HepG2 (cell line): ENCODE measurements around the gene GUCY1A1. TPM values are rescaled to one million over a fixed set of nuclear protein-coding genes. Genes with fewer than 3 reads are reported as not detected.

ENCODE experiments used
- ATAC-seq: fragments of 200-7000 bp; cut with Tn5 transposase; 3 replicates; pipeline ENCODE4 v1.9.1; 2020; ENCODE audit warnings: mild to moderate bottlenecking, moderate library complexity
- BruUV-seq: library from RNA; stranded (reverse); fragments of 400-500 nt; replicated peaks from 2 replicates; lab custom pipeline; 2021; lab: Mats Ljungman, UMichigan
- CTCF ChIA-PET: fragments of 300-600 bp; formaldehyde crosslinking; extraction: SDS; loops from one replicate; lab custom pipeline; 2021; ENCODE audit warnings: low total read pairs, inconsistent platforms, low intra/inter-chr PET ratio; lab: Yijun Ruan, JAX
- POLR2A ChIA-PET: fragments of 350-600 bp; sonication (Branson Sonifier 250); formaldehyde crosslinking; loops from one replicate; lab custom pipeline; 2020; ENCODE audit warnings: antibody characterized with exemption, inconsistent platforms; lab: Yijun Ruan, JAX
- DNase-seq: peaks from one replicate; pipeline ENCODE4 v3.0.0-alpha.2; 2015; ENCODE audit warnings: low spot score
- FAIRE-seq: peaks from 3 replicates; lab custom pipeline; 2011; peaks lifted over from hg19 to GRCh38; lab: Jason Lieb, UNC
- H2AFZ ChIP-seq: one replicate; pipeline ENCODE4 v1.6.1; 2011; ENCODE audit warnings: low read length, inconsistent platforms
- H3K27ac ChIP-seq: fragments of 300-600 bp; 3 replicates; pipeline ENCODE4 v1.8.0; 2011; ENCODE audit warnings: mixed run types, mild to moderate bottlenecking, mixed read lengths, low read length, inconsistent platforms; ENCODE audit not compliant: insufficient read depth; ENCODE audit errors: extremely low read length
- H3K27me3 ChIP-seq, 2 experiments: fragments of 200-600 bp in 1 of 2; 2 replicates in 1 of 2; 3 replicates in 1 of 2; pipeline versions ENCODE4 v1.6.0 to v1.8.0; 2011; ENCODE audit warnings: low read length in 2 of 2, mild to moderate bottlenecking in 2 of 2, moderate library complexity in 2 of 2, inconsistent platforms in 1 of 2; ENCODE audit not compliant: insufficient read depth in 2 of 2, control insufficient read depth in 1 of 2
- H3K36me3 ChIP-seq, 2 experiments: fragments of 200-600 bp in 1 of 2; replicated peaks in 1 of 2; 2 replicates in 1 of 2; 3 replicates in 1 of 2; pipeline versions ENCODE4 v1.5.1 to v1.8.0; 2011; ENCODE audit warnings: low read length in 2 of 2, inconsistent platforms in 1 of 2; ENCODE audit not compliant: insufficient read depth in 2 of 2, control insufficient read depth in 1 of 2
- H3K4me1 ChIP-seq: 2 replicates; pipeline ENCODE4 v1.5.1; 2012; ENCODE audit warnings: low read length, inconsistent platforms; ENCODE audit not compliant: insufficient read depth
- H3K4me2 ChIP-seq: 2 replicates; pipeline ENCODE4 v1.6.0; 2011; ENCODE audit warnings: low read depth, low read length, inconsistent platforms
- H3K4me3 ChIP-seq, 3 experiments: fragments of 200-600 bp in 1 of 3; sonication (generic), shearing (Covaris generic) in 1 of 3; replicated peaks in 1 of 3; 2 replicates each; pipeline ENCODE4 v1.5.1; 2011 to 2016; ENCODE audit warnings: low read length in 3 of 3, inconsistent platforms in 2 of 3, low read depth in 2 of 3, mild to moderate bottlenecking in 2 of 3, control low read depth in 1 of 3, mixed read lengths in 1 of 3; ENCODE audit not compliant: insufficient read depth in 1 of 3
- H3K79me2 ChIP-seq: one replicate; pipeline ENCODE4 v1.6.1; 2011; ENCODE audit warnings: low read length, inconsistent platforms; ENCODE audit not compliant: insufficient read depth
- H3K9ac ChIP-seq: 2 replicates; pipeline ENCODE4 v1.6.0; 2011; ENCODE audit warnings: mild to moderate bottlenecking, low read depth, low read length, inconsistent platforms; ENCODE audit not compliant: insufficient read depth
- H3K9me3 ChIP-seq: 2 replicates; pipeline ENCODE4 v1.5.1; 2012; ENCODE audit warnings: mild to moderate bottlenecking, low read length
- H4K20me1 ChIP-seq: 2 replicates; pipeline ENCODE4 v1.6.0; 2011; ENCODE audit warnings: inconsistent platforms, mild to moderate bottlenecking, low read length, moderate library complexity; ENCODE audit not compliant: insufficient read depth
- ESRRA ChIP-seq: sonication (generic); formaldehyde crosslinking; IDR thresholded peaks from 2 replicates; pipeline ENCODE4 v1.5.1; 2020; ENCODE audit warnings: mild to moderate bottlenecking, low read depth, missing genetic modification reagents
- MAFF ChIP-seq: IDR thresholded peaks from 2 replicates; pipeline ENCODE4 v1.6.1; 2011; ENCODE audit warnings: low read depth, low read length, improper control_type of control experiment
- NFE2 ChIP-seq: sonication (generic); formaldehyde crosslinking; IDR thresholded peaks from 2 replicates; pipeline ENCODE4 v1.4.0; 2020; ENCODE audit warnings: missing genetic modification reagents
- RELA ChIP-seq: sonication (generic); formaldehyde crosslinking; IDR thresholded peaks from 2 replicates; pipeline ENCODE4 v1.4.0; 2020; ENCODE audit warnings: missing genetic modification reagents
- TCF7L2 ChIP-seq: IDR thresholded peaks from 2 replicates; pipeline ENCODE4 v1.6.1; 2011; ENCODE audit warnings: mild to moderate bottlenecking, low read depth, low read length, moderate library complexity
- TEAD2 ChIP-seq: sonication (generic); formaldehyde crosslinking; IDR thresholded peaks from 2 replicates; pipeline ENCODE4 v1.9.0; 2021; ENCODE audit warnings: missing genetic modification reagents
- TSC22D2 ChIP-seq: sonication (generic); formaldehyde crosslinking; IDR thresholded peaks from 2 replicates; pipeline ENCODE4 v1.5.1; 2020; ENCODE audit warnings: missing genetic modification reagents, mild to moderate bottlenecking, borderline replicate concordance
- ZFP90 ChIP-seq: sonication (generic); formaldehyde crosslinking; IDR thresholded peaks from 2 replicates; pipeline ENCODE4 v1.8.0; 2022; ENCODE audit warnings: missing genetic modification reagents, mild to moderate bottlenecking, inconsistent platforms, borderline replicate concordance
- ZNF12 ChIP-seq: sonication (generic); formaldehyde crosslinking; IDR thresholded peaks from 2 replicates; pipeline ENCODE4 v1.5.0; 2020; ENCODE audit warnings: missing genetic modification reagents
- ZNF121 ChIP-seq: sonication (generic); formaldehyde crosslinking; IDR thresholded peaks from 2 replicates; pipeline ENCODE4 v1.5.0; 2020; ENCODE audit warnings: mild to moderate bottlenecking, missing genetic modification reagents
- ZNF501 ChIP-seq: sonication (generic); formaldehyde crosslinking; IDR thresholded peaks from 2 replicates; pipeline ENCODE4 v1.5.1; 2020; ENCODE audit warnings: mild to moderate bottlenecking, moderate library complexity, missing genetic modification reagents
- ZNF572 ChIP-seq: sonication (generic); formaldehyde crosslinking; IDR thresholded peaks from 2 replicates; pipeline ENCODE4 v1.5.1; 2020; ENCODE audit warnings: mild to moderate bottlenecking, missing genetic modification reagents
- ZNF644 ChIP-seq: IDR thresholded peaks from 2 replicates; pipeline ENCODE4 v1.6.1; 2016; ENCODE audit warnings: low read depth
- WGBS: methylation state at CpG from one replicate; pipeline ENCODE4 v1.1.6; 2017; ENCODE audit warnings: low lambda C conversion rate; 5-methylcytosine and 5-hydroxymethylcytosine counted together
- in situ Hi-C: cut with HindIII; loops from 2 replicates; pipeline ENCODE4 v1.10.0; 2017; ENCODE audit warnings: low pct_unique_long_range_greater_than_20kb; ENCODE audit not compliant: extremely low pct_ligation_motif_present
- intact Hi-C: fragments of 100-400 bp; cut with micrococcal nuclease; formaldehyde crosslinking; loops from one replicate; pipeline ENCODE4 v1.10.0; 2022; ENCODE audit not compliant: unreplicated experiment
- polyA plus RNA-seq, 8 experiments: library from polyadenylated mRNA; depleted of rRNA in 3 of 8; stranded (reverse) in 7 of 8; unstranded in 1 of 8; fragments of >200 nt; fragmentation: Illumina TruSeq in 4 of 8; extraction: Trizol in 4 of 8; gene quantifications; 2 replicates each; pipeline versions ENCODE4 v1.2.1 to v1.2.3, GENCODE V29; 2011 to 2016; ENCODE audit warnings: low read depth in 4 of 8, missing spikeins in 1 of 8, mixed read lengths in 1 of 8; ENCODE audit not compliant: insufficient read depth in 1 of 8
- total RNA-seq, 5 experiments: library from RNA; depleted of rRNA; stranded (reverse); fragments of >200 nt; fragmentation: Illumina TruSeq; extraction: Trizol; gene quantifications; 2 replicates each; pipeline ENCODE4 v1.2.3, GENCODE V29; 2016; ENCODE audit warnings: low read depth in 1 of 5
- TF ChIP-seq, protein P1 (sequence below): sonication (generic); formaldehyde crosslinking; IDR thresholded peaks from 2 replicates; pipeline ENCODE4 v1.4.0; 2020; ENCODE audit warnings: mild to moderate bottlenecking, missing genetic modification reagents
- TF ChIP-seq, protein P2 (sequence below): sonication (generic); formaldehyde crosslinking; IDR thresholded peaks from 2 replicates; pipeline ENCODE4 v1.5.0; 2020; ENCODE audit warnings: mild to moderate bottlenecking, low read depth, missing genetic modification reagents, borderline replicate concordance
- TF ChIP-seq, protein P3 (sequence below): sonication (generic); formaldehyde crosslinking; IDR thresholded peaks from 2 replicates; pipeline ENCODE4 v1.5.1; 2020; ENCODE audit warnings: missing genetic modification reagents, mild to moderate bottlenecking, borderline replicate concordance
- TF ChIP-seq, protein P4 (sequence below): IDR thresholded peaks from 2 replicates; pipeline ENCODE4 v1.6.1; 2012; ENCODE audit warnings: low read depth, low read length, improper control_type of control experiment
- TF ChIP-seq, protein P5 (sequence below): sonication (generic); formaldehyde crosslinking; conservative IDR thresholded peaks from 2 replicates; pipeline ENCODE4 v1.4.0; 2020; ENCODE audit warnings: missing genetic modification reagents

GUCY1A1 gene
- total and polyA plus RNA-seq, 2 of the 13 experiments (the other 11 are each of a cell fraction or from before 2014, with no cell fraction given): not detected

DNA sequence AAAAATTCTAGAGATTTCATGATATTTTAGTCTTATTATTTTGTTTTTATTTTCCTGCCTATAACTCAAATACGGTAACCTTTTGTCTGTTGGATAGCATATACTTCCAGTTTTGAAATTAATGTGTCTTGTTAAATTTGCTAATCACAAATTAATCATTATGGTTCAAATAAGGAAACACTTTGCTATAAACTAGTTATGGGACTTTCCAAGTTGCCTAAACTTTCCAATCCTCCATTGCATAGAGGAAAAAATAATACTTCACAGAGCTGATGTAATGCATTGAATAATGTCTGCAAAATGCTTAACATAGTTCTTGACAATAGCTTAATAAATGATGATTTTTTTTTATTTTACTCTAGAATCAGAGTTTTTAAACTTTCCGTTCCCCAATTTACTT lies 96.9 kb downstream of the GUCY1A1 start:
- 1% methylated on average over 2 of the region's 2 CpGs for WGBS
- Histone ChIP-seq H3K27ac (no peak overlapping the region), H3K27me3 (no peaks in the 10 kb centered on the region), H3K79me2 (no peaks in the 10 kb centered on the region), H4K20me1 (no peaks in the 10 kb centered on the region), H3K9ac (no peak overlapping the region), H3K4me1 (no peaks in the 10 kb centered on the region), H3K36me3 (no peaks in the 10 kb centered on the region), H3K4me3 (no peak overlapping the region), H2AFZ (no peak overlapping the region), H3K9me3 (no peaks in the 10 kb centered on the region), H3K4me2 (no peak overlapping the region)
- no peak for DNase-seq
- no peak for ATAC-seq
- FAIRE-seq: no peak
- ChIA-PET CTCF (no interaction called here), POLR2A (no interaction called here)
- BruUV-seq: no TSS peak
- intact Hi-C loops: no loop called here
- in situ Hi-C loops: no loop called here
- TF ChIP-seq, protein P1, sequence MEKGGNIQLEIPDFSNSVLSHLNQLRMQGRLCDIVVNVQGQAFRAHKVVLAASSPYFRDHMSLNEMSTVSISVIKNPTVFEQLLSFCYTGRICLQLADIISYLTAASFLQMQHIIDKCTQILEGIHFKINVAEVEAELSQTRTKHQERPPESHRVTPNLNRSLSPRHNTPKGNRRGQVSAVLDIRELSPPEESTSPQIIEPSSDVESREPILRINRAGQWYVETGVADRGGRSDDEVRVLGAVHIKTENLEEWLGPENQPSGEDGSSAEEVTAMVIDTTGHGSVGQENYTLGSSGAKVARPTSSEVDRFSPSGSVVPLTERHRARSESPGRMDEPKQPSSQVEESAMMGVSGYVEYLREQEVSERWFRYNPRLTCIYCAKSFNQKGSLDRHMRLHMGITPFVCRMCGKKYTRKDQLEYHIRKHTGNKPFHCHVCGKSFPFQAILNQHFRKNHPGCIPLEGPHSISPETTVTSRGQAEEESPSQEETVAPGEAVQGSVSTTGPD: no peak
- TF ChIP-seq, protein P2, sequence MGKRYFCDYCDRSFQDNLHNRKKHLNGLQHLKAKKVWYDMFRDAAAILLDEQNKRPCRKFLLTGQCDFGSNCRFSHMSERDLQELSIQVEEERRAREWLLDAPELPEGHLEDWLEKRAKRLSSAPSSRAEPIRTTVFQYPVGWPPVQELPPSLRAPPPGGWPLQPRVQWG (CRISPR knock-in tag): no peak
- TF ChIP-seq TSC22D2 (CRISPR knock-in tag) (no peak), ESRRA (CRISPR knock-in tag) (no peak), ZFP90 (CRISPR knock-in tag) (no peak), ZNF12 (CRISPR knock-in tag) (no peak), NFE2 (CRISPR knock-in tag) (no peak), MAFF (no peak), ZNF501 (CRISPR knock-in tag) (no peak), ZNF644 (CRISPR knock-in tag) (no peak), ZNF121 (CRISPR knock-in tag) (no peak), TEAD2 (CRISPR knock-in tag) (no peak), ZNF572 (CRISPR knock-in tag) (no peak), RELA (CRISPR knock-in tag) (no peak), TCF7L2 (no peak)
- TF ChIP-seq, protein P3, sequence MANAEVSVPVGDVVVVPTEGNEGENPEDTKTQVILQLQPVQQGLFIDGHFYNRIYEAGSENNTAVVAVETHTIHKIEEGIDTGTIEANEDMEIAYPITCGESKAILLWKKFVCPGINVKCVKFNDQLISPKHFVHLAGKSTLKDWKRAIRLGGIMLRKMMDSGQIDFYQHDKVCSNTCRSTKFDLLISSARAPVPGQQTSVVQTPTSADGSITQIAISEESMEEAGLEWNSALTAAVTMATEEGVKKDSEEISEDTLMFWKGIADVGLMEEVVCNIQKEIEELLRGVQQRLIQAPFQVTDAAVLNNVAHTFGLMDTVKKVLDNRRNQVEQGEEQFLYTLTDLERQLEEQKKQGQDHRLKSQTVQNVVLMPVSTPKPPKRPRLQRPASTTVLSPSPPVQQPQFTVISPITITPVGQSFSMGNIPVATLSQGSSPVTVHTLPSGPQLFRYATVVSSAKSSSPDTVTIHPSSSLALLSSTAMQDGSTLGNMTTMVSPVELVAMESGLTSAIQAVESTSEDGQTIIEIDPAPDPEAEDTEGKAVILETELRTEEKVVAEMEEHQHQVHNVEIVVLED (CRISPR knock-in tag): no peak
- TF ChIP-seq, protein P4, sequence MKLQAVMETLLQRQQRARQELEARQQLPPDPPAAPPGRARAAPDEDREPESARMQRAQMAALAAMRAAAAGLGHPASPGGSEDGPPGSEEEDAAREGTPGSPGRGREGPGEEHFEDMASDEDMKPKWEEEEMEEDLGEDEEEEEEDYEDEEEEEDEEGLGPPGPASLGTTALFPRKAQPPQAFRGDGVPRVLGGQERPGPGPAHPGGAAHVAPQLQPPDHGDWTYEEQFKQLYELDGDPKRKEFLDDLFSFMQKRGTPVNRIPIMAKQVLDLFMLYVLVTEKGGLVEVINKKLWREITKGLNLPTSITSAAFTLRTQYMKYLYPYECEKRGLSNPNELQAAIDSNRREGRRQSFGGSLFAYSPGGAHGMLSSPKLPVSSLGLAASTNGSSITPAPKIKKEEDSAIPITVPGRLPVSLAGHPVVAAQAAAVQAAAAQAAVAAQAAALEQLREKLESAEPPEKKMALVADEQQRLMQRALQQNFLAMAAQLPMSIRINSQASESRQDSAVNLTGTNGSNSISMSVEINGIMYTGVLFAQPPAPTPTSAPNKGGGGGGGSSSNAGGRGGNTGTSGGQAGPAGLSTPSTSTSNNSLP: no peak
- TF ChIP-seq, protein P5, sequence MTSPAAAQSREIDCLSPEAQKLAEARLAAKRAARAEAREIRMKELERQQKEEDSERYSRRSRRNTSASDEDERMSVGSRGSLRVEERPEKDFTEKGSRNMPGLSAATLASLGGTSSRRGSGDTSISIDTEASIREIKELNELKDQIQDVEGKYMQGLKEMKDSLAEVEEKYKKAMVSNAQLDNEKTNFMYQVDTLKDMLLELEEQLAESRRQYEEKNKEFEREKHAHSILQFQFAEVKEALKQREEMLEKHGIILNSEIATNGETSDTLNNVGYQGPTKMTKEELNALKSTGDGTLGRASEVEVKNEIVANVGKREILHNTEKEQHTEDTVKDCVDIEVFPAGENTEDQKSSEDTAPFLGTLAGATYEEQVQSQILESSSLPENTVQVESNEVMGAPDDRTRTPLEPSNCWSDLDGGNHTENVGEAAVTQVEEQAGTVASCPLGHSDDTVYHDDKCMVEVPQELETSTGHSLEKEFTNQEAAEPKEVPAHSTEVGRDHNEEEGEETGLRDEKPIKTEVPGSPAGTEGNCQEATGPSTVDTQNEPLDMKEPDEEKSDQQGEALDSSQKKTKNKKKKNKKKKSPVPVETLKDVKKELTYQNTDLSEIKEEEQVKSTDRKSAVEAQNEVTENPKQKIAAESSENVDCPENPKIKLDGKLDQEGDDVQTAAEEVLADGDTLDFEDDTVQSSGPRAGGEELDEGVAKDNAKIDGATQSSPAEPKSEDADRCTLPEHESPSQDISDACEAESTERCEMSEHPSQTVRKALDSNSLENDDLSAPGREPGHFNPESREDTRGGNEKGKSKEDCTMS (CRISPR knock-in tag): no peak
